Ovary (tissue), 3 donors: ENCODE data around the gene SPACA9.

Experiments used
- CTCF ChIP-seq, 3 donors: fragments of 450-650 bp in 2 of 3; fragments of 200-600 bp in 1 of 3; IDR thresholded peaks; one replicate each; pipeline versions ENCODE4 v1.5.1 to v1.8.0; 2016 to 2022; ENCODE audit warnings: antibody characterized with exemption in 3 of 3, mild to moderate bottlenecking in 1 of 3
- EP300 ChIP-seq: sonication (generic); formaldehyde crosslinking; IDR thresholded peaks from one replicate; pipeline ENCODE4 v1.6.1; 2017; ENCODE audit warnings: antibody characterized with exemption
- POLR2A ChIP-seq: fragments of 450-650 bp; IDR thresholded peaks from one replicate; pipeline ENCODE4 v1.6.1; 2017; ENCODE audit warnings: antibody characterized with exemption, mild to moderate bottlenecking, moderate library complexity
- donor health status: DM: no; HTN: no; CAD: no.

GRCh38 chr9:132914924-132915323 lies 36.2 kb downstream of the SPACA9 start:
- TF ChIP-seq CTCF (IDR thresholded peaks at IDR 0.05): no peak
- no peak for TF ChIP-seq POLR2A
- TF ChIP-seq EP300: no peak
